GM13976 (cell line): Measurements from ENCODE around the gene CSMD2.

Experiments
- DNase-seq: peaks from one replicate; pipeline ENCODE4 v3.0.0; 2012; ENCODE audit warnings: low spot score
- in situ Hi-C: fragments of 300-500 bp; cut with MboI; formaldehyde crosslinking; loops from one replicate; pipeline ENCODE4 v1.12.0; 2022; ENCODE audit warnings: low sequenced_read_pairs, mixed read lengths, inconsistent platforms; ENCODE audit not compliant: unreplicated experiment
- TF ChIP-seq, protein P1 (sequence below): IDR thresholded peaks from 2 replicates; pipeline ENCODE4 v1.5.1; 2012; ENCODE audit warnings: borderline replicate concordance, mild to moderate bottlenecking; ENCODE audit not compliant: insufficient read depth; ENCODE audit errors: extremely low read depth, missing control alignments, control extremely low read depth

The CSMD2 gene

DNA sequence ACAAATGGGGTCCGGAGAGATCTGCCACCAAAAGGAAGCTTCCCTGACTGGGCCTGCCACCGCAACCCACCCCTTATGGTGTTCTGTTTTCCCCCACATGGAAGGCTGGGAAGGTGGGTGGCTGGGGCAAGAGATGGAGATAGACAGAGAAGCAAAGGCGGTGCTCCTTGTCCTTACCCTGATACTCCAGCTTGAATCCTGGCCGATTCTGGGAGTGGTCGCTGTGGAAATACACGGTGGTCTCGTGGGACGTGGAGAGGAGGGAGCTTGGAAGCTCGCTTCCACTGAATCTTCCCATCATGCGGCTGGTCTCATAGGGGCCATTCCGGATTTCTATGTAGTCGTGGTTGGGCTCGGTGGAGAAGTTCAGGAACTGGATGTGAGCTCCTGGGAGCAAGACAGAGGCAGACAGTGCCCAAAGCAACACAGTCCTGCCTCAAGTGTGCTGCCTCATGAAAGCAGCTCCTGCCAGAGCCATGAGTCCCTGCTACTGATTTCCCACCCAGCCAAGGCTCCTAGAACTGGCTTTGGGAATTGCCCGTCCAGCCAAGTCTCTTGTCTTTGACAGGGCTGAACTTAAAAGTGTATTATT lies 554.1 kb downstream of the CSMD2 start:
- in situ Hi-C loops = loop anchor here (10.0 kb wide), 1 partner anchor 316 kb away; no protein-coding TSS in a partner anchor
- DNase-seq = no peak
- TF ChIP-seq, protein P1, sequence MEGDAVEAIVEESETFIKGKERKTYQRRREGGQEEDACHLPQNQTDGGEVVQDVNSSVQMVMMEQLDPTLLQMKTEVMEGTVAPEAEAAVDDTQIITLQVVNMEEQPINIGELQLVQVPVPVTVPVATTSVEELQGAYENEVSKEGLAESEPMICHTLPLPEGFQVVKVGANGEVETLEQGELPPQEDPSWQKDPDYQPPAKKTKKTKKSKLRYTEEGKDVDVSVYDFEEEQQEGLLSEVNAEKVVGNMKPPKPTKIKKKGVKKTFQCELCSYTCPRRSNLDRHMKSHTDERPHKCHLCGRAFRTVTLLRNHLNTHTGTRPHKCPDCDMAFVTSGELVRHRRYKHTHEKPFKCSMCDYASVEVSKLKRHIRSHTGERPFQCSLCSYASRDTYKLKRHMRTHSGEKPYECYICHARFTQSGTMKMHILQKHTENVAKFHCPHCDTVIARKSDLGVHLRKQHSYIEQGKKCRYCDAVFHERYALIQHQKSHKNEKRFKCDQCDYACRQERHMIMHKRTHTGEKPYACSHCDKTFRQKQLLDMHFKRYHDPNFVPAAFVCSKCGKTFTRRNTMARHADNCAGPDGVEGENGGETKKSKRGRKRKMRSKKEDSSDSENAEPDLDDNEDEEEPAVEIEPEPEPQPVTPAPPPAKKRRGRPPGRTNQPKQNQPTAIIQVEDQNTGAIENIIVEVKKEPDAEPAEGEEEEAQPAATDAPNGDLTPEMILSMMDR = no peak

DNA sequence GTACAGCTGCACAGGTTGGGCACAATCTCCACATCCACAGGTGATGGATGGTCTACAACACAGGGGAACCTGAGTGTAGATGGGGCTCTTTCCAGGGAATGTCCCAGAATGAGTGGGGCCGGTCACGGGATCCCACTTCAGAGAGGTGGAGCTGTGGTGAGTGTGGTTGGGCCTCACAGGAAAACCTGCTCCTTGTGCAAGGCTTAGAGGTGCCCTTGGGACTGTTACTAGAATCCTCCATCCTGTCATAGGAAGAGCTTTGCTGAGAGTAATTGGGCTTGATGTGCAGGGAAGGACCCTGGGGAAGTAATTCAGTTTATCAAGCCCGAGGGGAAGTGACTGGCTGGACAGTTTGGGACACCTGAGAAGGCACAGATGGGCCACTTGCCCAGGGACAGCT lies 554.6 kb downstream of the CSMD2 start:
- TF ChIP-seq, protein P1 = no peak
- in situ Hi-C loops = loop anchor here (10.0 kb wide), 1 partner anchor 316 kb away; no protein-coding TSS in a partner anchor

DNA sequence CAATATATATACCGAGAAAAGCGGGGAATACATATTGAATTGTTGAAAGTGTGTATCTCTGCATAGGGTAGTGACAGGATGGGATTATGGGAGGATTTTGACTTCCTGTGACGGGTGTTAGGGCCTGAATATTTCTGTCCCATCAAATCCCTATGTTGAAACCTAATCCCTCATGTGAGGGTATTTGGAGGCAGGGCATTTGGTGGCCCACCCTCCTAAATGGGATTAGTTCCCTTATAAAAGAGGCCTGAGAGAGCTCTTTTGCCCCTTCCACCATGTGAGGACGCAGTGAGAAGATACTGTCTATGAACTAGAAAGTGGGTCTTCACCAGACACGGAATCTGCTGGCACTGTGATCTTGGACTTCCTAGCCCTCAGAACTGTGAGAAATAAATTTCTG lies 555.3 kb downstream of the CSMD2 start:
- in situ Hi-C loops = loop anchor here (10.0 kb wide), 1 partner anchor 315 kb away; no protein-coding TSS in a partner anchor
- TF ChIP-seq, protein P1 = no peak
- no peak for DNase-seq

More for the DNA sequence above, 554.6 kb downstream of the CSMD2 start:
- no peak for DNase-seq

DNA sequence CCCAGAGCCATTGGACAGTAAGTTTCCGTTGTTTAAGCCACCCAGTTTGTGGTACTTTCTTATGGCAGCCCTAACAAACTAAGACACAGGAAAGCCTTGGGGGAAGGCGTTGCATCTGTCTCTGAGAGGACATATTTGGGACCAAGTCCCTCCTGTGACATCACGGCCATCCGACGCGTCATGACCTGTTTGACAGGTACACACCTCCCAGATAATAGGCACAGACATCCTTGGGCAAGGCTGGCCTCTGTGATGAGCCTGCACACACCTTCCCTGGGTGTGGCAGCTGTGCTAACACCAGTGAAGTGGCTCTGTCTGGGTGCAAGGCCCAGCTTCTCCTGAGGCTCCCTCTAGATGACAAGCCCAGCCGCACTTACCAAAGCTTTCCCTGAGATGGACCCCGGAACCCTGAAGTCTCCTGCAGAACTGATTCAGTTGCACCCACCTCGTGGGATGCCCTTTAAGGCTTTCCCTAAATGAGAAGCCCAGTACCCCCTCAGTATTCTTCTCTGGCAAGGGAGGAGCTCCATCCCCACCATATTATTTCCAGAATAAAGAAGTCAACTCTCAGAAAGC lies 556.1 kb downstream of the CSMD2 start:
- TF ChIP-seq, protein P1 = no peak
- in situ Hi-C loops = no loop called here
- no peak for DNase-seq

- TF ChIP-seq, protein P1 = no peak
- in situ Hi-C loops = no loop called here
- DNase-seq = no peak
Observed at GRCh38 chr1:33607444-33608005, 557.5 kb downstream of the CSMD2 start.

GRCh38 chr1:33606272-33606671 lies 558.8 kb downstream of the CSMD2 start:
- TF ChIP-seq, protein P1 = no peak
- in situ Hi-C loops = no loop called here
- no peak for DNase-seq
